Left lung (tissue), 10 donors: ENCODE data around the gene GHR. TPM values are rescaled to one million over a fixed set of nuclear protein-coding genes. Genes with fewer than 3 reads are reported as not detected.

Experiments
- ATAC-seq: fragments of 200-7000 bp; cut with Tn5 transposase; one replicate; pipeline ENCODE4 v1.9.1; 2020; ENCODE audit warnings: moderate library complexity
- DNase-seq, 4 donors: peaks; one replicate each; pipeline ENCODE4 v3.0.0-alpha.2; 2013 to 2020
- H3K27ac ChIP-seq, 2 donors: fragments of 200-600 bp; sonication (generic) in 1 of 2; one replicate each; pipeline versions ENCODE4 v1.5.0 to v1.8.0; 2020 to 2021
- H3K27me3 ChIP-seq, 2 donors: fragments of 200-600 bp; sonication (generic) in 1 of 2; one replicate each; pipeline versions ENCODE4 v1.5.0 to v1.8.0; 2020 to 2021
- H3K36me3 ChIP-seq, 2 donors: fragments of 200-600 bp; sonication (generic) in 1 of 2; one replicate each; pipeline versions ENCODE4 v1.5.0 to v1.8.0; 2020 to 2021
- H3K4me1 ChIP-seq, 2 donors: fragments of 200-600 bp; one replicate each; pipeline ENCODE4 v1.8.0; 2021
- H3K4me3 ChIP-seq, 2 donors: fragments of 200-600 bp; sonication (generic) in 1 of 2; one replicate each; pipeline versions ENCODE4 v1.5.0 to v1.8.0; 2020 to 2021; ENCODE audit warnings: mild to moderate bottlenecking in 1 of 2
- H3K9me3 ChIP-seq, 2 donors: fragments of 200-600 bp; sonication (generic) in 1 of 2; one replicate each; pipeline versions ENCODE4 v1.5.0 to v1.8.0; 2020 to 2021
- intact Hi-C, 2 donors: fragments of 100-400 bp; cut with DNase I; formaldehyde crosslinking; loops; one replicate each; pipeline versions ENCODE4 v1.11.2 to v1.14.2; 2022
- polyA plus RNA-seq, 6 donors: library from polyadenylated mRNA; unstranded; fragments of 120-200 nt; gene quantifications; one replicate each; pipeline ENCODE4 v1.2.1, GENCODE V29; 2013; ENCODE audit not compliant: insufficient read length in 6 of 6
- total RNA-seq, 2 donors: library from RNA; stranded (reverse); fragmentation: NEBNext Ultra II Directional; extraction: Animal tissue kit (Norgen Biotek cat#: 25700); gene quantifications; one replicate each; pipeline ENCODE4 v1.2.1, GENCODE V29; 2021
- TF ChIP-seq, protein P1 (sequence below), 2 donors: fragments of 200-600 bp; sonication (generic) in 1 of 2; IDR thresholded peaks; one replicate each; pipeline versions ENCODE4 v1.5.0 to v1.8.0; 2021; ENCODE audit warnings: antibody characterized with exemption in 2 of 2
- donor health status: DM: no; HTN: yes; CAD: no.
- donor health status: DM: no; HTN: no; CAD: no.

GHR gene
- total and polyA plus RNA-seq, 8 donors: 5.7 to 30.5 (median 26.3) TPM

DNA sequence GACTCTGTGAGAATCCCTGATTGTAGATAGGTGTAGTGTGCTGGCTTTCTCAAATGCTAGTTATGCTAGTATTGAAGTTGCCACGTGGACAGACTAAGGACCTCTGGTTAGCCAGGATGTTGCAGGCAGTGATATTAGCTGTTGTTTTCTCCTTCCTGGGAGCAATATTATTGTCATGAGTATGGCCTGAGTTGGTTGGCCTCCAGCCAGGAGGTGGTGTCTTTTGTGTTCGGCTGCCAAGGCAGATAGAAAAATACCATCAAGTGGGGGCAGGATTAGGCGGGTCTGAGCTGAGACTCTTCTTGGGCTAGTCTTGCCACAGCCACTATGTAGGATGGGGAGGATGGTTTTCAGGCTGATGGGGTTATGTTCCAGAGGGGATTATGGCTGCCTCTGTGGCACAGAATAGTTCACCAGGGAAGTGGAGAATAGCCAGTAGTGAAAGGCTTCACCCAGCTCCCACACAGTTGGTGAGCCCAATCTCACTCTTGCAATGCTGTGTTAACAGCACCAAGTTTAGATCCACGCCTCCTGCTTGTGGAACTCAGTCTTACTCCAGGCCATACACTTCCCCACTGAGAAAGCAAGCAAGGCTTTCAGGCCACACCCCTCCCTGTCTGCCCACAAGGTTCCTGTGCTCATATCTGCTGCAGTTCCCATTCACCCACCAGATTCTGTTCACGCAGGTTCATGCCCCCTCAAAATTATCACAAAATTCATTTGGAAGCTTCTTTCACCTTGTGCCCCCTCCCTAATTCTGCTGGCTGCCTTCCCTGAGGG is 31.2 kb downstream of the GHR start:
- Histone ChIP-seq H3K36me3 (no peaks in the 10 kb centered on the region), H3K9me3 (peaks cover 0 to 5% of the 10 kb centered on the region in 2 donors), H3K27ac (no peak overlapping the region), H3K4me1 (no peaks in the 10 kb centered on the region), H3K27me3 (no peaks in the 10 kb centered on the region), H3K4me3 (no peak overlapping the region)
- intact Hi-C loops: no loop called here
- no peak for DNase-seq
- TF ChIP-seq, protein P1, sequence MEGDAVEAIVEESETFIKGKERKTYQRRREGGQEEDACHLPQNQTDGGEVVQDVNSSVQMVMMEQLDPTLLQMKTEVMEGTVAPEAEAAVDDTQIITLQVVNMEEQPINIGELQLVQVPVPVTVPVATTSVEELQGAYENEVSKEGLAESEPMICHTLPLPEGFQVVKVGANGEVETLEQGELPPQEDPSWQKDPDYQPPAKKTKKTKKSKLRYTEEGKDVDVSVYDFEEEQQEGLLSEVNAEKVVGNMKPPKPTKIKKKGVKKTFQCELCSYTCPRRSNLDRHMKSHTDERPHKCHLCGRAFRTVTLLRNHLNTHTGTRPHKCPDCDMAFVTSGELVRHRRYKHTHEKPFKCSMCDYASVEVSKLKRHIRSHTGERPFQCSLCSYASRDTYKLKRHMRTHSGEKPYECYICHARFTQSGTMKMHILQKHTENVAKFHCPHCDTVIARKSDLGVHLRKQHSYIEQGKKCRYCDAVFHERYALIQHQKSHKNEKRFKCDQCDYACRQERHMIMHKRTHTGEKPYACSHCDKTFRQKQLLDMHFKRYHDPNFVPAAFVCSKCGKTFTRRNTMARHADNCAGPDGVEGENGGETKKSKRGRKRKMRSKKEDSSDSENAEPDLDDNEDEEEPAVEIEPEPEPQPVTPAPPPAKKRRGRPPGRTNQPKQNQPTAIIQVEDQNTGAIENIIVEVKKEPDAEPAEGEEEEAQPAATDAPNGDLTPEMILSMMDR (IDR thresholded peaks at IDR 0.05): no peak
- no peak for ATAC-seq

DNA sequence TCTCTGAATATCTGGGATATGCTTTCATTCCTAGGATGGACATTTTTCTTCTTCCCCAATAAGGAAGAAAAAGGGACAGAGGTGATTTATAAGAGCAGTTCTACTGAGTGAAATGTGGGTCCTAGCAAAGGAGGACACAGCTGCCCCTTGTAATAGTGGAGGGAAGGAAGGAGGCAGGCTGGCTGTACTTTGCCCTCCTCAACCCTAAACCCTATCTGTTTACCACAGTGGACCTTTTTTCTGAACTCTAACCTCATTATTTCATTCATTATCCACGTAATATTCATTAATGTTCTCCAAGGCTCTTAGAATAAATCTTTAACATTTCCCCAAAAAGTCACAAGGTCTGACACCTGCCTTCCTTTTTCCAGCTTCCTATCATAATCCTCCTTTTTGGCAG is 37.8 kb downstream of the GHR start:
- no peaks in the 10 kb centered on the region for H3K4me1 ChIP-seq
- H3K27ac ChIP-seq: no peak overlapping the region
- H3K4me3 ChIP-seq: no peak overlapping the region
- no peaks in the 10 kb centered on the region for H3K27me3 ChIP-seq
- intact Hi-C loops: no loop called here
- no peaks in the 10 kb centered on the region for H3K9me3 ChIP-seq
- DNase-seq (no peak), ATAC-seq (no peak)
- H3K36me3 ChIP-seq: no peaks in the 10 kb centered on the region
- TF ChIP-seq, protein P1 (IDR thresholded peaks at IDR 0.05): no peak

DNA sequence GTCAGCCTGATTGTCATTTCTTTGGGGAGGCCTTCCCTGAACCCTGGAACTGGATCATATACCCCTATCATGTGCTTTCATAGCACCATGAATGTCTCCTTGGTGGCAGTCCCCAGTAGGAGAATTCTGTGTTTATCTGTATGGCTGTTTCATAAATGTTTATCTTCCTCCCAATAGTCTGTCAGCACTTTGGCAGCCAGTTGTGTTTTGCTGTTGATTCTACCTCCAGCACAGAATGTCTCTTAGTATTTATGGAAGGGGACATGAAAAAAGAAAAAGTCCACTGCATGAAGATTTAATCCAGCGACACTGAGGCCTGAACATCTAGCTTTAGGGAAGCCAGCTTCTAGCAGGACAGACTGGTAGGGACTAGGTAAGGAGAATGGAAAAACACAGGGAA is 38.3 kb downstream of the GHR start:
- no peaks in the 10 kb centered on the region for H3K27me3 ChIP-seq
- no peaks in the 10 kb centered on the region for H3K4me1 ChIP-seq
- H3K27ac ChIP-seq: peak overlapping the region in 1 of 2 donors; percentile 7
- ATAC-seq (no peak), DNase-seq (no peak)
- no peaks in the 10 kb centered on the region for H3K36me3 ChIP-seq
- H3K9me3 ChIP-seq: no peaks in the 10 kb centered on the region
- H3K4me3 ChIP-seq: no peak overlapping the region
- TF ChIP-seq, protein P1 (IDR thresholded peaks at IDR 0.05): no peak
- intact Hi-C loops: no loop called here

DNA sequence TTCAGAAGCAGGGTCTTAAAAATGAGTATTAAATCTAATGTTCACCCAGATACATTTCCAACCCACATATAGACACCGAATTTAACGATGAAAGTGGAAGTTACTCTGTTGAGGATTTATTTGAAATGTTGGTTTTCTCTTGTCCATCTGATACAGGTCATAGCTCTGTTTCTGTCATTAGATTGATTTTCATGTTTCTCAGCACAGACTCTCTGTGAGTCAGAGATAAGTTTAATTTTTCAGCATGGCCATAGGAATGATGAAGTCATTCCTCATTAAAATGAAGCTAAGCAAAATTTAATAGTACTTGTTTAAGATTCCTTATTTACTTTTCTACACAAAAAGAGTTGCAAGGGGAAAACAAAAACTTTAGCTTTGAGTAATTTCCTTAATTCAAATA is 38.8 kb downstream of the GHR start:
- H3K4me3 ChIP-seq: no peak overlapping the region
- peak overlapping the region in 1 of 2 donors; percentile 7 for H3K27ac ChIP-seq
- H3K36me3 ChIP-seq: no peaks in the 10 kb centered on the region
- no peak for ATAC-seq
- H3K27me3 ChIP-seq: no peaks in the 10 kb centered on the region
- TF ChIP-seq, protein P1 (IDR thresholded peaks at IDR 0.05): no peak
- no peak for DNase-seq
- no peaks in the 10 kb centered on the region for H3K9me3 ChIP-seq
- no peaks in the 10 kb centered on the region for H3K4me1 ChIP-seq
- intact Hi-C loops: no loop called here

DNA sequence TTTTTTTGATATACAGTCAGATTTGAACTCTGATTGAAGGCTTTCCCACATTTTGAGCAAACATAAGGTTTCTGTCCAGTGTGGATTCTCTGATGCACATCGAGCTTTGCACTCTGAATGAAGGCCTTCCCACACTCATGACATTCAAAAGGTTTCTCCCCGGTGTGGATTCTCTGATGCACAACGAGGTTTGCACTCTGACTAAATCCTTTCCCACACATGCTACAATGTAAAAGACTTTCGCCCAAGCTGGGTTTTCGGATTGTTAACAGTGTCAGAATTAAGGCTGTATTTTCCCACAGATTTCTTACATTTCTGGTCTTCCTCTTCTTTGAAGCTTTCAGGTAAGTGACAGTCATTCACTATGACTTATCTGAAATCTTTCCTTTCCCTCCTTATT is 44.3 kb downstream of the GHR start:
- TF ChIP-seq, protein P1 (IDR thresholded peaks at IDR 0.05): no peak
- intact Hi-C loops: no loop called here
- H3K4me3 ChIP-seq: no peak overlapping the region
- no peak for ATAC-seq
- H3K36me3 ChIP-seq: no peaks in the 10 kb centered on the region
- no peaks in the 10 kb centered on the region for H3K27me3 ChIP-seq
- no peaks in the 10 kb centered on the region for H3K9me3 ChIP-seq
- H3K27ac ChIP-seq: no peak overlapping the region
- DNase-seq: no peak
- H3K4me1 ChIP-seq: no peaks in the 10 kb centered on the region
